Activated naive CD4-positive, alpha-beta T cell treated with anti-CD3 and anti-CD28 coated beads for 36 hours (primary cell): ENCODE measurements around the gene TUBGCP2. TPM values are rescaled to one million over a fixed set of nuclear protein-coding genes. Genes with fewer than 3 reads are reported as not detected.
"Not testable (repeated sequence)": the region's sequence is repeated elsewhere in the genome, so short reads cannot be mapped to it uniquely, and the experiment has no call there.

Experiments used
- CTCF ChIA-PET: fragments of 350-600 bp; sonication (Branson Sonifier 250); formaldehyde crosslinking; loops from one replicate; lab custom pipeline; 2021; ENCODE audit warnings: antibody characterized with exemption; lab: Charles Lee
- DNase-seq: peaks from one replicate; pipeline ENCODE4 v3.0.0-alpha.2; 2020
- H3K27ac Mint-ChIP-seq: one replicate; pipeline ENCODE4 v1.8.0; 2021; ENCODE audit warnings: mild to moderate bottlenecking, mixed read lengths
- H3K27me3 Mint-ChIP-seq: one replicate; pipeline ENCODE4 v1.8.0; 2021; ENCODE audit warnings: low read depth, mixed read lengths
- H3K36me3 Mint-ChIP-seq: one replicate; pipeline ENCODE4 v1.8.0; 2021; ENCODE audit warnings: low read depth, mixed read lengths
- H3K4me1 Mint-ChIP-seq: one replicate; pipeline ENCODE4 v1.8.0; 2021; ENCODE audit warnings: low read depth, mixed read lengths
- H3K4me3 Mint-ChIP-seq: one replicate; pipeline ENCODE4 v1.8.0; 2021; ENCODE audit warnings: mild to moderate bottlenecking, moderate library complexity, mixed read lengths
- H3K9me3 Mint-ChIP-seq: one replicate; pipeline ENCODE4 v1.8.0; 2021; ENCODE audit warnings: mixed read lengths
- intact Hi-C: fragments of 100-400 bp; cut with micrococcal nuclease; formaldehyde crosslinking; loops from one replicate; pipeline ENCODE4 v1.15.1; 2023
- microRNA-seq: library from miRNA; unstranded; fragments of <30 nt; microRNA quantifications from one replicate; pipeline ENCODE4 v1.2.0, GENCODE V29; 2022; ENCODE audit warnings: borderline microRNAs expressed, borderline replicate concordance
- total RNA-seq, 2 experiments: library from RNA; stranded (reverse); gene quantifications; one replicate each; pipeline ENCODE4 v1.2.3, GENCODE V29; 2021

TUBGCP2 gene
- total RNA-seq, 2 experiments from 2014 or later = 47.9 to 56.1 TPM

- no peak for DNase-seq
- Mint-ChIP-seq H3K4me1 (peaks cover 13% of the 10 kb centered on the region), H3K27ac (no peak overlapping the region), H3K36me3 (no peaks in the 10 kb centered on the region), H3K27me3 (peaks cover 50% of the 10 kb centered on the region), H3K4me3 (peak overlapping the region; percentile 29), H3K9me3 (no peaks in the 10 kb centered on the region)
- CTCF ChIA-PET = no interaction called here
- intact Hi-C loops = no loop called here
Observed at GRCh38 chr10:133235265-133235855, 73.3 kb downstream of the TUBGCP2 start.

- H3K36me3 Mint-ChIP-seq, intact Hi-C loops, CTCF ChIA-PET, H3K9me3 Mint-ChIP-seq, H3K27ac Mint-ChIP-seq, DNase-seq: not testable (repeated sequence)
- Mint-ChIP-seq H3K27me3 (peaks cover 50% of the 10 kb centered on the region), H3K4me1 (peaks cover 13% of the 10 kb centered on the region), H3K4me3 (peak overlapping the region; percentile 29)
Observed at GRCh38 chr10:133234796-133235195, 73.9 kb downstream of the TUBGCP2 start.

GRCh38 chr10:133231946-133232574 is 76.6 kb downstream of the TUBGCP2 start:
- CTCF ChIA-PET = no interaction called here
- intact Hi-C loops = no loop called here
- no peak overlapping the region for H3K4me3 Mint-ChIP-seq
- no peaks in the 10 kb centered on the region for H3K36me3 Mint-ChIP-seq
- no peaks in the 10 kb centered on the region for H3K9me3 Mint-ChIP-seq
- H3K27me3 Mint-ChIP-seq = peaks cover 53% of the 10 kb centered on the region
- peaks cover 15% of the 10 kb centered on the region for H3K4me1 Mint-ChIP-seq
- no peak for DNase-seq
- no peak overlapping the region for H3K27ac Mint-ChIP-seq

GRCh38 chr10:133231244-133231945 is 77.3 kb downstream of the TUBGCP2 start:
- H3K9me3 Mint-ChIP-seq = no peaks in the 10 kb centered on the region
- H3K27me3 Mint-ChIP-seq = peaks cover 60% of the 10 kb centered on the region
- intact Hi-C loops = no loop called here
- peak overlapping the region; percentile 42 for H3K4me3 Mint-ChIP-seq
- H3K36me3 Mint-ChIP-seq = no peaks in the 10 kb centered on the region
- H3K4me1 Mint-ChIP-seq = peaks cover 19% of the 10 kb centered on the region
- CTCF ChIA-PET = no interaction called here
- DNase-seq = no peak
- H3K27ac Mint-ChIP-seq = no peak overlapping the region

GRCh38 chr10:133230387-133231195 is 78.1 kb downstream of the TUBGCP2 start:
- peaks cover 23% of the 10 kb centered on the region for H3K4me1 Mint-ChIP-seq
- H3K36me3 Mint-ChIP-seq = no peaks in the 10 kb centered on the region
- H3K27me3 Mint-ChIP-seq = peaks cover 62% of the 10 kb centered on the region
- no peak overlapping the region for H3K4me3 Mint-ChIP-seq
- CTCF ChIA-PET = no interaction called here
- no peak for DNase-seq
- H3K9me3 Mint-ChIP-seq = no peaks in the 10 kb centered on the region
- H3K27ac Mint-ChIP-seq = no peak overlapping the region
- intact Hi-C loops = no loop called here

- no peak within 1 kb of the TSS for H3K27ac Mint-ChIP-seq
- intact Hi-C loops = no loop called here
- H3K9me3 Mint-ChIP-seq = no peaks in the 10 kb centered on the region
- no peak within 1 kb of the TSS for H3K4me3 Mint-ChIP-seq
- peaks cover 60% of the 10 kb centered on the region for H3K27me3 Mint-ChIP-seq
- no peak for DNase-seq
- H3K36me3 Mint-ChIP-seq = no peaks in the 10 kb centered on the region
- peaks cover 22% of the 10 kb centered on the region for H3K4me1 Mint-ChIP-seq
- CTCF ChIA-PET = interaction anchor here (1.0 kb wide), 1 partner anchor 134 kb away, joined by 3 read pairs; no protein-coding TSS in a partner anchor
Observed at GRCh38 chr10:133230044-133230361, 78.7 kb downstream of the TUBGCP2 start, which contains the start of gene UTF1. Gene UTF1 (plus strand): TSS chr10:133230217. CDS start chr10:133230289, 72 bp downstream.

GRCh38 chr10:133229265-133230043 is 79.2 kb downstream of the TUBGCP2 start:
- H3K27ac Mint-ChIP-seq = no peak overlapping the region
- H3K9me3 Mint-ChIP-seq = no peaks in the 10 kb centered on the region
- H3K4me3 Mint-ChIP-seq = no peak overlapping the region
- no peak for DNase-seq
- peaks cover 20% of the 10 kb centered on the region for H3K4me1 Mint-ChIP-seq
- CTCF ChIA-PET = interaction anchor here (1.0 kb wide), 1 partner anchor 133 kb away, joined by 3 read pairs; no protein-coding TSS in a partner anchor
- H3K27me3 Mint-ChIP-seq = peaks cover 57% of the 10 kb centered on the region
- intact Hi-C loops = loop anchor here (5.0 kb wide), 1 partner anchor 287 kb away; the partner anchor contains the start of gene CFAP46
- H3K36me3 Mint-ChIP-seq = no peaks in the 10 kb centered on the region

Small RNA genes lying within 50 kb of the gene (microRNA-seq; reads per million reads assigned to microRNA genes)
- gene MIR202 = not detected

Other genes with a start within 250 kb of the TUBGCP2 start
- gene ADGRA1, start 220.9 kb downstream of the TUBGCP2 start, total RNA-seq = not detected
- gene KNDC1, start 148.7 kb downstream of the TUBGCP2 start, total RNA-seq = not detected
- gene UTF1, start 78.7 kb downstream of the TUBGCP2 start, total RNA-seq = not detected
- gene VENTX, start 71.0 kb downstream of the TUBGCP2 start, total RNA-seq = not detected
- 100 to 1,000 TPM; 112 to 120 TPM for gene ADAM8, start 32.0 kb downstream of the TUBGCP2 start, total RNA-seq
- 10 to 100 TPM; 37.1 to 39.4 TPM for gene ZNF511, start within 50 bp of the TUBGCP2 start, total RNA-seq
- gene CALY, start 28.0 kb upstream of the TUBGCP2 start, total RNA-seq = not detected
- gene PRAP1, start 38.5 kb upstream of the TUBGCP2 start, total RNA-seq = not detected
- gene FUOM, start 49.1 kb upstream of the TUBGCP2 start, total RNA-seq = 10 to 100 TPM; 29.9 to 34.9 TPM
- gene ECHS1, start 64.5 kb upstream of the TUBGCP2 start, total RNA-seq = 10 to 100 TPM; 45.8 to 48.7 TPM
- gene PAOX, start 70.4 kb upstream of the TUBGCP2 start, total RNA-seq = 1 to 10 TPM; 4.4 to 5.0 TPM
- gene MTG1, start 85.3 kb upstream of the TUBGCP2 start, total RNA-seq = 10 to 100 TPM; 31.6 to 32.9 TPM
- gene SPRN, start 115.8 kb upstream of the TUBGCP2 start, total RNA-seq = not detected
- gene SCART1, start 145.1 kb upstream of the TUBGCP2 start, total RNA-seq = 1 to 10 TPM; 1.5 to 1.6 TPM
- gene CYP2E1, start 218.5 kb upstream of the TUBGCP2 start, total RNA-seq = under 1 TPM in 1 of 2 experiments, not detected in 1; 0.42 TPM